IMR-90 (cell line): ENCODE data around the gene CCR6. TPM values are rescaled to one million over a fixed set of nuclear protein-coding genes. Genes with fewer than 3 reads are reported as not detected.

ENCODE experiments used
- ATAC-seq: fragments of 200-7000 bp; cut with Tn5 transposase; 2 replicates; pipeline ENCODE4 v1.9.1; 2020; ENCODE audit warnings: low read depth, mild to moderate bottlenecking, moderate library complexity
- BruUV-seq: library from RNA; stranded (reverse); fragments of 400-500 nt; replicated peaks from 2 replicates; lab custom pipeline; 2021; lab: Mats Ljungman, UMichigan
- CTCF ChIA-PET: fragments of 300-600 bp; formaldehyde crosslinking; extraction: SDS; loops from one replicate; lab custom pipeline; 2021; ENCODE audit warnings: antibody characterized with exemption; lab: Yijun Ruan, JAX
- POLR2A ChIA-PET: fragments of 300-600 bp; sonication (Branson Sonifier 250); formaldehyde crosslinking; loops from one replicate; lab custom pipeline; 2022; ENCODE audit warnings: antibody characterized with exemption; ENCODE audit not compliant: unreplicated experiment; lab: Charles Lee
- DNase-seq: peaks from one replicate; pipeline ENCODE4 v3.0.0; 2013
- H2AFZ ChIP-seq: replicated peaks from 2 replicates; pipeline ENCODE3; 2013; ENCODE audit warnings: low read length, mild to moderate bottlenecking; ENCODE audit not compliant: poor library complexity
- H2AK5ac ChIP-seq: 2 replicates; pipeline ENCODE4 v1.6.1; 2013; ENCODE audit warnings: low read depth, low read length, inconsistent platforms
- H2AK9ac ChIP-seq: replicated peaks from 2 replicates; pipeline ENCODE3; 2013; ENCODE audit warnings: mild to moderate bottlenecking, low read depth, low read length, moderate library complexity; ENCODE audit not compliant: poor library complexity
- H2BK120ac ChIP-seq: 2 replicates; pipeline ENCODE4 v1.6.1; 2013; ENCODE audit warnings: low read depth, low read length, inconsistent platforms
- H2BK15ac ChIP-seq: 3 replicates; pipeline ENCODE4 v1.6.1; 2013; ENCODE audit warnings: low read depth, low read length, inconsistent platforms
- H2BK20ac ChIP-seq: 2 replicates; pipeline ENCODE4 v1.6.1; 2013; ENCODE audit warnings: low read depth, mild to moderate bottlenecking, inconsistent platforms, low read length, moderate library complexity
- H2BK5ac ChIP-seq: 2 replicates; pipeline ENCODE4 v1.6.1; 2013; ENCODE audit warnings: mild to moderate bottlenecking, low read depth, low read length, inconsistent platforms; ENCODE audit not compliant: poor library complexity, severe bottlenecking
- H3K14ac ChIP-seq: replicated peaks from 2 replicates; pipeline ENCODE4 v1.6.1; 2013; ENCODE audit warnings: low read depth, low read length, inconsistent platforms
- H3K18ac ChIP-seq: 2 replicates; pipeline ENCODE4 v1.6.1; 2013; ENCODE audit warnings: low read depth, low read length, control low read depth
- H3K23ac ChIP-seq: 2 replicates; pipeline ENCODE4 v1.6.1; 2013; ENCODE audit warnings: low read depth, low read length, inconsistent platforms
- H3K27ac ChIP-seq: 2 replicates; pipeline ENCODE4 v1.5.1; 2013; ENCODE audit warnings: mild to moderate bottlenecking, control low read depth, low read length; ENCODE audit not compliant: insufficient read depth
- H3K27me3 ChIP-seq: 2 replicates; pipeline ENCODE4 v1.6.1; 2013; ENCODE audit warnings: low read length; ENCODE audit not compliant: control insufficient read depth, insufficient read depth
- H3K36me3 ChIP-seq: 2 replicates; pipeline ENCODE4 v1.6.1; 2013; ENCODE audit warnings: low read length, mixed read lengths; ENCODE audit not compliant: control insufficient read depth, insufficient read depth
- H3K4ac ChIP-seq: 2 replicates; pipeline ENCODE4 v1.6.1; 2013; ENCODE audit warnings: low read depth, low read length, inconsistent platforms
- H3K4me1 ChIP-seq: 2 replicates; pipeline ENCODE4 v1.6.1; 2013; ENCODE audit warnings: low read length, mixed read lengths; ENCODE audit not compliant: control insufficient read depth, insufficient read depth
- H3K4me2 ChIP-seq: 2 replicates; pipeline ENCODE4 v1.6.1; 2013; ENCODE audit warnings: low read depth, mild to moderate bottlenecking, control low read depth, low read length, moderate library complexity
- H3K4me3 ChIP-seq: 2 replicates; pipeline ENCODE4 v1.5.1; 2013; ENCODE audit warnings: low read depth, mild to moderate bottlenecking, control low read depth, low read length, moderate library complexity; ENCODE audit not compliant: insufficient read depth
- H3K56ac ChIP-seq: 2 replicates; pipeline ENCODE4 v1.6.1; 2013; ENCODE audit warnings: low read length, inconsistent platforms; ENCODE audit not compliant: insufficient read depth; ENCODE audit errors: extremely low read depth
- H3K79me1 ChIP-seq, 2 experiments: 2 replicates each; pipeline ENCODE4 v1.6.1; 2013; ENCODE audit warnings: low read length in 2 of 2, inconsistent platforms in 1 of 2, low read depth in 1 of 2
- H3K9ac ChIP-seq: 2 replicates; pipeline ENCODE4 v1.6.1; 2013; ENCODE audit warnings: low read depth, low read length, control low read depth
- H3K9me1 ChIP-seq: 2 replicates; pipeline ENCODE4 v1.6.1; 2013; ENCODE audit warnings: low read length, inconsistent platforms; ENCODE audit not compliant: insufficient read depth
- H3K9me3 ChIP-seq: 2 replicates; pipeline ENCODE4 v1.6.1; 2013; ENCODE audit warnings: low read length; ENCODE audit not compliant: control insufficient read depth, insufficient read depth
- H4K20me1 ChIP-seq: 2 replicates; pipeline ENCODE4 v1.6.1; 2013; ENCODE audit warnings: low read length, inconsistent platforms; ENCODE audit not compliant: insufficient read depth
- H4K5ac ChIP-seq: 2 replicates; pipeline ENCODE4 v1.6.1; 2013; ENCODE audit warnings: mild to moderate bottlenecking, low read depth, low read length, control low read depth
- H4K8ac ChIP-seq, 2 experiments: 2 replicates each; pipeline ENCODE4 v1.6.1; 2013; ENCODE audit warnings: low read depth in 2 of 2, low read length in 2 of 2, control low read depth in 1 of 2, inconsistent platforms in 1 of 2
- H4K91ac ChIP-seq: 2 replicates; pipeline ENCODE4 v1.6.1; 2013; ENCODE audit warnings: low read depth, low read length, inconsistent platforms; ENCODE audit not compliant: insufficient read depth
- BHLHE40 ChIP-seq: fragments of 150-350 bp; IDR thresholded peaks from 2 replicates; pipeline ENCODE4 v1.6.1; 2016; ENCODE audit warnings: mild to moderate bottlenecking, low read depth, low read length
- CEBPB ChIP-seq: IDR thresholded peaks from 2 replicates; pipeline ENCODE4 v1.6.1; 2012; ENCODE audit warnings: low read depth, low read length, improper control_type of control experiment
- CHD1 ChIP-seq: IDR thresholded peaks from 2 replicates; pipeline ENCODE4 v1.6.1; 2012; ENCODE audit warnings: low read depth, low read length, improper control_type of control experiment
- FOS ChIP-seq: fragments of 150-350 bp; IDR thresholded peaks from 2 replicates; pipeline ENCODE4 v1.6.1; 2016; ENCODE audit warnings: low read depth, low read length
- MAFK ChIP-seq: IDR thresholded peaks from 2 replicates; pipeline ENCODE4 v1.6.1; 2012; ENCODE audit warnings: low read depth, low read length, improper control_type of control experiment
- MAZ ChIP-seq: IDR thresholded peaks from 2 replicates; pipeline ENCODE4 v1.6.1; 2012; ENCODE audit warnings: low read depth, mild to moderate bottlenecking, low read length, improper control_type of control experiment, moderate library complexity, borderline replicate concordance
- MXI1 ChIP-seq: IDR thresholded peaks from 2 replicates; pipeline ENCODE4 v1.6.1; 2012; ENCODE audit warnings: low read depth, mild to moderate bottlenecking, low read length, moderate library complexity, borderline replicate concordance
- NFE2L2 ChIP-seq: fragments of 150-350 bp; IDR thresholded peaks from 2 replicates; pipeline ENCODE4 v1.6.1; 2016; ENCODE audit warnings: low read depth, mild to moderate bottlenecking, low read length
- POLR2A ChIP-seq: IDR thresholded peaks from 2 replicates; pipeline ENCODE4 v1.6.1; 2012; ENCODE audit warnings: mild to moderate bottlenecking, low read depth, low read length
- RAD21 ChIP-seq: IDR thresholded peaks from 2 replicates; pipeline ENCODE4 v1.6.1; 2012; ENCODE audit warnings: low read length, improper control_type of control experiment
- RCOR1 ChIP-seq: IDR thresholded peaks from 2 replicates; pipeline ENCODE4 v1.6.1; 2012; ENCODE audit warnings: mild to moderate bottlenecking, low read length, improper control_type of control experiment; ENCODE audit not compliant: insufficient replicate concordance
- RFX5 ChIP-seq: IDR thresholded peaks from 2 replicates; pipeline ENCODE4 v1.8.0; 2012; ENCODE audit warnings: low read depth, mild to moderate bottlenecking, low read length, moderate library complexity
- SMC3 ChIP-seq: fragments of 150-350 bp; IDR thresholded peaks from 2 replicates; pipeline ENCODE4 v1.6.1; 2016; ENCODE audit warnings: low read depth, mild to moderate bottlenecking, antibody characterized with exemption, low read length, moderate library complexity
- WGBS, 2 experiments: methylation state at CpG; one replicate each; pipeline versions ENCODE4 v1.1.5 to v1.1.7; 2013; ENCODE audit warnings: missing lambda C conversion rate in 2 of 2; ENCODE audit not compliant: insufficient read length in 1 of 2; ENCODE audit errors: extremely low coverage in 2 of 2; 5-methylcytosine and 5-hydroxymethylcytosine counted together
- dilution Hi-C: fragments of 300-500 bp; cut with HindIII; formaldehyde crosslinking; loops from one replicate; pipeline ENCODE4 v1.14.3; 2018; ENCODE audit warnings: low sequenced_read_pairs; ENCODE audit not compliant: unreplicated experiment
- in situ Hi-C: fragments of 300-500 bp; cut with MboI; formaldehyde crosslinking; loops from 3 replicates; pipeline ENCODE4 v1.14.3; 2019; ENCODE audit warnings: low sequenced_read_pairs, inconsistent platforms, mixed read lengths
- intact Hi-C: fragments of 100-400 bp; cut with micrococcal nuclease; formaldehyde crosslinking; loops from 2 replicates; pipeline ENCODE4 v1.10.0; 2022
- polyA plus RNA-seq, 3 experiments: library from polyadenylated mRNA; depleted of rRNA; stranded (reverse); fragments of >200 nt; gene quantifications; 2 replicates each; pipeline ENCODE4 v1.2.3, GENCODE V29; 2012; ENCODE audit warnings: low replicate concordance in 1 of 3
- total RNA-seq: library from RNA; depleted of rRNA; stranded (reverse); fragments of >200 nt; gene quantifications from 2 replicates; pipeline ENCODE4 v1.2.3, GENCODE V29; 2012
- TF ChIP-seq, protein P1 (sequence below): fragments of 150-350 bp; IDR thresholded peaks from 2 replicates; pipeline ENCODE4 v1.6.1; 2016; ENCODE audit warnings: low read depth, mild to moderate bottlenecking, low read length, moderate library complexity, borderline replicate concordance
- TF ChIP-seq, protein P2 (sequence below): conservative IDR thresholded peaks from 2 replicates; pipeline ENCODE4 v1.5.1; 2012; ENCODE audit warnings: mild to moderate bottlenecking, low read depth, low read length, improper control_type of control experiment

Gene CCR6
- total and polyA plus RNA-seq, 2 of the 4 experiments (the other 2 are of a cell fraction) = not detected

DNA sequence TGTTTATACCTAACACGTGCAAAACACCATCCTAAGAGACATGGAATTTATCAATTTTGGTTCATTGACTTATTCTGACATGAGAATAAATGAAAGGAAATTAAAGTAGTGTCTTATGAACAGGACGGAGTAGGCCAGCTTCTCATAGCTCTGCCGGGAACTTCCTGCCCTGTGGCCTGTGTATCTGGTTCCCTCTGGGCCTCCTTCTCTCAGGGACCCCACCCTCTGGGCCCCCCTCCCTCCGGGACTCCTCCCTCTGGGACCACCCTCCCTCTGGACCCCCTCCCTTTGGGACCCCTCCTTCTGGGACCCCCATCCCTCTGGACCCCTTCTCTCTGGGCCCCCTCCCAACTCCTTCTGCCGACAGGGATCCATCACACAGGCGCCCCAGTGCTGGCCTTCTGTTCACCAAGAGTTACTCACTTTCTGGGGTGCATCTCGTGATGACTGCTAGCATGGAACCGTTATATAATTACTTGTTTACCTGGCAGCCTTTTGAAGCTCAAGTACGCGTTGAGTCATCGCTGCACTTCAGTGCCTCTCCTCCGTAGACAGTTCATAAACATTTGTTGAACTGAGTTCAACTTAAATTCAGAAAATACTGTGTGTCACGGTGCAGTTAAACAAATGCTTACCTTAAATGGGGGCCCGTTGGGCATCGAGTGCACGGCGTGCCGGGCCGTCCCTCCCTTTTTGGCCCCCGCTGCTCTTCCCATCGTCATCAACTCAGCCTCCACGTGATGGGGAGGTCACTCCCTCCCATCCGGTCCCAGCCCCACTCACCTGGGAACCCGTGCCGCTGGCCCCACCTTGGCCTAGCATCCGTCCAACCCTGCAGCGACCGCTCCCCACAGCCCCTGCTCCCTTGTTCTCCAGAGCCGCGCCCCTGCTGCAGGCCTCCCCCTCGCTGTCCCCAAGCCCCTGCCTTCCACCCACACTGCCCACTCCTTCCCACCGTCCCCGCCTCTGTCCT lies 8.1 kb downstream of the CCR6 start:
- Histone ChIP-seq H2BK5ac (no peak overlapping the region), H3K18ac (no peak overlapping the region), H4K91ac (no peak overlapping the region), H4K20me1 (no peaks in the 10 kb centered on the region), H3K23ac (no peak overlapping the region), H3K27me3 (no peaks in the 10 kb centered on the region), H3K79me1 (no peaks in the 10 kb centered on the region), H3K9me1 (no peaks in the 10 kb centered on the region), H3K36me3 (no peaks in the 10 kb centered on the region), H3K56ac (no peak overlapping the region), H3K9ac (no peak overlapping the region), H4K5ac (no peak overlapping the region), H4K8ac (no peak overlapping the region), H3K4me1 (no peaks in the 10 kb centered on the region), H3K9me3 (peaks cover 18% of the 10 kb centered on the region), H2AK9ac (no peak overlapping the region), H2AK5ac (no peak overlapping the region), H2BK15ac (no peak overlapping the region), H3K4me3 (no peak overlapping the region), H3K14ac (no peak overlapping the region), H3K27ac (no peak overlapping the region), H2BK120ac (no peak overlapping the region), H2AFZ (no peak overlapping the region), H3K4ac (no peak overlapping the region), H2BK20ac (no peak overlapping the region), H3K4me2 (no peak overlapping the region)
- WGBS, 2 experiments = 63% methylated on average over 9 of the region's 33 CpGs; no CpG with 5 or more reads in 1 of the 2 experiments
- dilution Hi-C loops (no loop called here), in situ Hi-C loops (no loop called here), intact Hi-C loops (no loop called here)
- ATAC-seq (no peak), DNase-seq (no peak)
- BruUV-seq = no TSS peak
- ChIA-PET CTCF (no interaction called here), POLR2A (no interaction called here)
- no peak for TF ChIP-seq RCOR1
- no peak for TF ChIP-seq MAFK
- no peak for TF ChIP-seq SMC3
- TF ChIP-seq RFX5 = no peak
- no peak for TF ChIP-seq NFE2L2
- no peak for TF ChIP-seq MAZ
- TF ChIP-seq CEBPB = no peak
- TF ChIP-seq, protein P1, sequence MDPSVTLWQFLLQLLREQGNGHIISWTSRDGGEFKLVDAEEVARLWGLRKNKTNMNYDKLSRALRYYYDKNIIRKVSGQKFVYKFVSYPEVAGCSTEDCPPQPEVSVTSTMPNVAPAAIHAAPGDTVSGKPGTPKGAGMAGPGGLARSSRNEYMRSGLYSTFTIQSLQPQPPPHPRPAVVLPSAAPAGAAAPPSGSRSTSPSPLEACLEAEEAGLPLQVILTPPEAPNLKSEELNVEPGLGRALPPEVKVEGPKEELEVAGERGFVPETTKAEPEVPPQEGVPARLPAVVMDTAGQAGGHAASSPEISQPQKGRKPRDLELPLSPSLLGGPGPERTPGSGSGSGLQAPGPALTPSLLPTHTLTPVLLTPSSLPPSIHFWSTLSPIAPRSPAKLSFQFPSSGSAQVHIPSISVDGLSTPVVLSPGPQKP = no peak
- TF ChIP-seq MXI1 = no peak
- TF ChIP-seq CHD1 = no peak
- no peak for TF ChIP-seq FOS
- TF ChIP-seq POLR2A = no peak
- TF ChIP-seq BHLHE40 = no peak
- no peak for TF ChIP-seq RAD21
- TF ChIP-seq, protein P2, sequence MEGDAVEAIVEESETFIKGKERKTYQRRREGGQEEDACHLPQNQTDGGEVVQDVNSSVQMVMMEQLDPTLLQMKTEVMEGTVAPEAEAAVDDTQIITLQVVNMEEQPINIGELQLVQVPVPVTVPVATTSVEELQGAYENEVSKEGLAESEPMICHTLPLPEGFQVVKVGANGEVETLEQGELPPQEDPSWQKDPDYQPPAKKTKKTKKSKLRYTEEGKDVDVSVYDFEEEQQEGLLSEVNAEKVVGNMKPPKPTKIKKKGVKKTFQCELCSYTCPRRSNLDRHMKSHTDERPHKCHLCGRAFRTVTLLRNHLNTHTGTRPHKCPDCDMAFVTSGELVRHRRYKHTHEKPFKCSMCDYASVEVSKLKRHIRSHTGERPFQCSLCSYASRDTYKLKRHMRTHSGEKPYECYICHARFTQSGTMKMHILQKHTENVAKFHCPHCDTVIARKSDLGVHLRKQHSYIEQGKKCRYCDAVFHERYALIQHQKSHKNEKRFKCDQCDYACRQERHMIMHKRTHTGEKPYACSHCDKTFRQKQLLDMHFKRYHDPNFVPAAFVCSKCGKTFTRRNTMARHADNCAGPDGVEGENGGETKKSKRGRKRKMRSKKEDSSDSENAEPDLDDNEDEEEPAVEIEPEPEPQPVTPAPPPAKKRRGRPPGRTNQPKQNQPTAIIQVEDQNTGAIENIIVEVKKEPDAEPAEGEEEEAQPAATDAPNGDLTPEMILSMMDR = no peak
